Measurements from ENCODE around the gene AOPEP. TPM values are rescaled to one million over a fixed set of nuclear protein-coding genes. Genes with fewer than 3 reads are reported as not detected.

Gene AOPEP
- total RNA-seq, 1 experiment from 2014 or later: 15.0 TPM

DNA sequence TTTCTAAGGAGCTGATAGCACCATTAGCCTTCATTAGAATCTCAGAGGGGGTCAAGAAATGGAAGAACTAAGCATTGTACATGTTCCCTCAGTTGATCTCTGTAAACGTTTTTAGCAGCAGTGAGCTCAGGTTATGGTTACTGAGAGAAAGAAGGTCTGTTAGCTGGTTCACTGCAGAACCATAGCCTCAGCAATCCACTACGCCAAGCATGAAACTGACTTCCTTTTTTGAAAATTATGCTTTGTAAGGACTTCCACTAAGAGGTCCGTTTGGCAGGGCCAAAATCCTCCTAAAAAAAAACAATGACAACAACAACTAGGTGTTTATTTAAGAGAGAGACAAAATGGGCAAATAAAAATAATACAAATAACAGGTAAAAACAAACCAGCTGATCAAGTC, 273.3 kb downstream of the AOPEP start:
- H3K79me1 ChIP-seq (ENCODE audit: insufficient read depth, low read depth, low read length, poor library complexity, severe bottlenecking): no peaks in the 10 kb centered on the region
- no peak overlapping the region for H2BK5ac ChIP-seq (ENCODE audit: insufficient read length, low read length)
- H2BK20ac ChIP-seq (ENCODE audit: low read depth, low read length, poor library complexity, severe bottlenecking): no peak overlapping the region
- Mint-ChIP-seq H3K27ac (no peak overlapping the region), H3K27me3 (ENCODE audit: low read depth) (peaks cover 30% of the 10 kb centered on the region), H3K36me3 (ENCODE audit: insufficient read depth in 1 of 3, low read depth in 3 of 3) (no peaks in the 10 kb centered on the region), H3K9me3 (no peaks in the 10 kb centered on the region; a peak in 1 of 5 replicates), H3K4me1 (peaks cover 12 to 14% of the 10 kb centered on the region in 2 experiments), H3K4me3 (no peak overlapping the region)
- H4K91ac ChIP-seq (ENCODE audit: insufficient read length, low read depth, low read length): no peak overlapping the region
- no peak overlapping the region for H2BK15ac ChIP-seq (ENCODE audit: low read depth, low read length)
- no peak overlapping the region for H3K27ac ChIP-seq (ENCODE audit: insufficient read length, low read depth, low read length)
- no peak overlapping the region for H3K14ac ChIP-seq (ENCODE audit: insufficient read depth, low read length)
- H3K4me2 ChIP-seq (ENCODE audit: insufficient read depth, insufficient read length, low read length): no peak overlapping the region
- H3K79me2 ChIP-seq (ENCODE audit: insufficient read depth, low read length): no peaks in the 10 kb centered on the region
- H3K4me1 ChIP-seq (ENCODE audit: insufficient read depth, low read length): no peaks in the 10 kb centered on the region; the same call in 1 of the 2 replicates
- H4K8ac ChIP-seq (replicated peaks; ENCODE audit: insufficient read length, low read depth, low read length): no peak overlapping the region
- no peak overlapping the region for H2AFZ ChIP-seq (ENCODE audit: low read length)
- no peak overlapping the region for H3K18ac ChIP-seq (ENCODE audit: insufficient read length, low read depth, low read length)
- H4K20me1 ChIP-seq (ENCODE audit: control insufficient read depth, insufficient read depth, insufficient read length): no peaks in the 10 kb centered on the region
- no peak overlapping the region for H3T11ph ChIP-seq (ENCODE audit: low read length)
- H3K56ac ChIP-seq (ENCODE audit: insufficient read length, low read depth, low read length): no peak overlapping the region
- H2BK12ac ChIP-seq (ENCODE audit: insufficient read length, low read depth, low read length): no peak overlapping the region
- H3K9me3 ChIP-seq (ENCODE audit: control insufficient read depth, low read depth, low read length): no peaks in the 10 kb centered on the region
- H2AK5ac ChIP-seq (ENCODE audit: insufficient read length, low read length): no peak overlapping the region
- H2BK120ac ChIP-seq (ENCODE audit: low read depth, low read length, poor library complexity, severe bottlenecking): no peak overlapping the region
- no peaks in the 10 kb centered on the region for H3K23me2 ChIP-seq (ENCODE audit: insufficient read length, low read depth, low read length, poor library complexity, severe bottlenecking)
- WGBS (ENCODE audit: extremely low coverage, insufficient read length, low lambda C conversion rate): no CpG with 5 or more reads among the region's 3 CpGs
- H3K9ac ChIP-seq (ENCODE audit: extremely low read depth, insufficient read length, low read length): no peak overlapping the region
- no peak overlapping the region for H4K5ac ChIP-seq (ENCODE audit: insufficient read length, low read depth, low read length)
- DNase-seq: no peak
- H3K23ac ChIP-seq (ENCODE audit: insufficient read length, low read depth, low read length): no peak overlapping the region
- H3K27me3 ChIP-seq (ENCODE audit: insufficient read depth, low read length): no peaks in the 10 kb centered on the region
- TF ChIP-seq, protein P1, sequence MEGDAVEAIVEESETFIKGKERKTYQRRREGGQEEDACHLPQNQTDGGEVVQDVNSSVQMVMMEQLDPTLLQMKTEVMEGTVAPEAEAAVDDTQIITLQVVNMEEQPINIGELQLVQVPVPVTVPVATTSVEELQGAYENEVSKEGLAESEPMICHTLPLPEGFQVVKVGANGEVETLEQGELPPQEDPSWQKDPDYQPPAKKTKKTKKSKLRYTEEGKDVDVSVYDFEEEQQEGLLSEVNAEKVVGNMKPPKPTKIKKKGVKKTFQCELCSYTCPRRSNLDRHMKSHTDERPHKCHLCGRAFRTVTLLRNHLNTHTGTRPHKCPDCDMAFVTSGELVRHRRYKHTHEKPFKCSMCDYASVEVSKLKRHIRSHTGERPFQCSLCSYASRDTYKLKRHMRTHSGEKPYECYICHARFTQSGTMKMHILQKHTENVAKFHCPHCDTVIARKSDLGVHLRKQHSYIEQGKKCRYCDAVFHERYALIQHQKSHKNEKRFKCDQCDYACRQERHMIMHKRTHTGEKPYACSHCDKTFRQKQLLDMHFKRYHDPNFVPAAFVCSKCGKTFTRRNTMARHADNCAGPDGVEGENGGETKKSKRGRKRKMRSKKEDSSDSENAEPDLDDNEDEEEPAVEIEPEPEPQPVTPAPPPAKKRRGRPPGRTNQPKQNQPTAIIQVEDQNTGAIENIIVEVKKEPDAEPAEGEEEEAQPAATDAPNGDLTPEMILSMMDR (conservative IDR thresholded peaks at IDR 0.05): no peak
- H3K4ac ChIP-seq (ENCODE audit: low read depth, low read length): no peak overlapping the region
